IMR-90 (cell line): ENCODE measurements around the gene DPF3.

Experiments used
- POLR2A ChIP-seq: IDR thresholded peaks from 2 replicates; pipeline ENCODE4 v1.6.1; 2012; ENCODE audit warnings: mild to moderate bottlenecking, low read depth, low read length
- RAD21 ChIP-seq: IDR thresholded peaks from 2 replicates; pipeline ENCODE4 v1.6.1; 2012; ENCODE audit warnings: low read length, improper control_type of control experiment
- TF ChIP-seq, protein P1 (sequence below): conservative IDR thresholded peaks from 2 replicates; pipeline ENCODE4 v1.5.1; 2012; ENCODE audit warnings: mild to moderate bottlenecking, low read depth, low read length, improper control_type of control experiment

DNA sequence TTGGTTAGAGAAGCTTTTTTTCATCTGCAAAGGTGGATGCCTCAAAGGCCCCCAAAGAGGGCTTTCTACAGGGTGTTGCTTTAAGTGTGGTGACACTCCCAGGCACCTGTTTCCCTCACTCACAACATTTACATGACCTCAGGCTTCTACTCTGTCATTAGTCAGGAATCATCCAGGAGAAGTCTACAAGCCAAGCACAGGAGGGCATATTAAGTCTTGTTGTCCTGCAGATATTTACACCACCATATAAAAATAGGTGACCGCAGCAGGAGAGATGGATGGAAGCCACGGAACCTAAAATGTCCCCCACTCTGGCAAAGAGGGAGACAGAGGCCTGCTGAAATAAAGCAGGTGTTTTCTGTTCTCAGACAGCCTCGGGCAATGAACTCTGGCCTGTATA, 7.5 kb upstream of the DPF3 start:
- TF ChIP-seq RAD21 (no peak), POLR2A (no peak)
- TF ChIP-seq, protein P1, sequence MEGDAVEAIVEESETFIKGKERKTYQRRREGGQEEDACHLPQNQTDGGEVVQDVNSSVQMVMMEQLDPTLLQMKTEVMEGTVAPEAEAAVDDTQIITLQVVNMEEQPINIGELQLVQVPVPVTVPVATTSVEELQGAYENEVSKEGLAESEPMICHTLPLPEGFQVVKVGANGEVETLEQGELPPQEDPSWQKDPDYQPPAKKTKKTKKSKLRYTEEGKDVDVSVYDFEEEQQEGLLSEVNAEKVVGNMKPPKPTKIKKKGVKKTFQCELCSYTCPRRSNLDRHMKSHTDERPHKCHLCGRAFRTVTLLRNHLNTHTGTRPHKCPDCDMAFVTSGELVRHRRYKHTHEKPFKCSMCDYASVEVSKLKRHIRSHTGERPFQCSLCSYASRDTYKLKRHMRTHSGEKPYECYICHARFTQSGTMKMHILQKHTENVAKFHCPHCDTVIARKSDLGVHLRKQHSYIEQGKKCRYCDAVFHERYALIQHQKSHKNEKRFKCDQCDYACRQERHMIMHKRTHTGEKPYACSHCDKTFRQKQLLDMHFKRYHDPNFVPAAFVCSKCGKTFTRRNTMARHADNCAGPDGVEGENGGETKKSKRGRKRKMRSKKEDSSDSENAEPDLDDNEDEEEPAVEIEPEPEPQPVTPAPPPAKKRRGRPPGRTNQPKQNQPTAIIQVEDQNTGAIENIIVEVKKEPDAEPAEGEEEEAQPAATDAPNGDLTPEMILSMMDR, result no peak
